HepG2 (cell line): ENCODE measurements around the gene TMEM214. TPM values are rescaled to one million over a fixed set of nuclear protein-coding genes. Genes with fewer than 3 reads are reported as not detected.
A peak's percentile ranks its signal among the peaks of the same experiment; 100 is the strongest.

Experiments used
- E2F2 ChIP-seq: sonication (generic); formaldehyde crosslinking; IDR thresholded peaks from 2 replicates; pipeline ENCODE4 v1.4.0; 2020; ENCODE audit warnings: missing genetic modification reagents, borderline replicate concordance
- ETV6 ChIP-seq: sonication (generic); formaldehyde crosslinking; conservative IDR thresholded peaks from 2 replicates; pipeline ENCODE4 v1.4.0; 2020; ENCODE audit warnings: missing genetic modification reagents
- KLF12 ChIP-seq: sonication (generic); formaldehyde crosslinking; IDR thresholded peaks from 2 replicates; pipeline ENCODE4 v1.4.0; 2020; ENCODE audit warnings: missing genetic modification reagents, borderline replicate concordance
- MAFK ChIP-seq, 2 experiments: IDR thresholded peaks in 1 of 2; conservative IDR thresholded peaks in 1 of 2; 2 replicates each; pipeline ENCODE4 v1.6.1; 2011; ENCODE audit warnings: improper control_type of control experiment in 2 of 2, low read length in 2 of 2
- MAZ ChIP-seq, 2 experiments: sonication (generic) in 1 of 2; formaldehyde crosslinking in 1 of 2; IDR thresholded peaks; 2 replicates each; pipeline versions ENCODE4 v1.5.0 to v1.6.1; 2012 to 2020; ENCODE audit warnings: low read depth in 2 of 2, mild to moderate bottlenecking in 2 of 2, borderline replicate concordance in 1 of 2, improper control_type of control experiment in 1 of 2, low read length in 1 of 2, missing genetic modification reagents in 1 of 2, moderate library complexity in 1 of 2
- PAX8 ChIP-seq: sonication (generic); formaldehyde crosslinking; IDR thresholded peaks from 2 replicates; pipeline ENCODE4 v1.8.0; 2022; ENCODE audit warnings: mild to moderate bottlenecking, missing genetic modification reagents, borderline replicate concordance
- PPARG ChIP-seq: conservative IDR thresholded peaks from 2 replicates; pipeline ENCODE4 v1.6.1; 2016; ENCODE audit warnings: missing biosample characterization, missing genetic modification reagents
- ZBTB38 ChIP-seq: sonication (generic); formaldehyde crosslinking; IDR thresholded peaks from 2 replicates; pipeline ENCODE4 v1.5.1; 2020; ENCODE audit warnings: mild to moderate bottlenecking, missing genetic modification reagents
- ZFP1 ChIP-seq: IDR thresholded peaks from 2 replicates; pipeline ENCODE4 v1.6.1; 2016
- ZKSCAN1 ChIP-seq: fragments of 150-350 bp; IDR thresholded peaks from 2 replicates; pipeline ENCODE4 v1.6.1; 2014; ENCODE audit warnings: low read length
- ZNF605 ChIP-seq: sonication (generic); formaldehyde crosslinking; IDR thresholded peaks from 2 replicates; pipeline ENCODE4 v1.8.0; 2022; ENCODE audit warnings: mild to moderate bottlenecking, missing genetic modification reagents
- ZNF768 ChIP-seq: sonication (generic); formaldehyde crosslinking; IDR thresholded peaks from 2 replicates; pipeline ENCODE4 v1.4.0; 2020; ENCODE audit warnings: missing genetic modification reagents
- polyA plus RNA-seq, 8 experiments: library from polyadenylated mRNA; depleted of rRNA in 3 of 8; stranded (reverse) in 7 of 8; unstranded in 1 of 8; fragments of >200 nt; fragmentation: Illumina TruSeq in 4 of 8; extraction: Trizol in 4 of 8; gene quantifications; 2 replicates each; pipeline versions ENCODE4 v1.2.1 to v1.2.3, GENCODE V29; 2011 to 2016; ENCODE audit warnings: low read depth in 4 of 8, missing spikeins in 1 of 8, mixed read lengths in 1 of 8; ENCODE audit not compliant: insufficient read depth in 1 of 8
- total RNA-seq, 5 experiments: library from RNA; depleted of rRNA; stranded (reverse); fragments of >200 nt; fragmentation: Illumina TruSeq; extraction: Trizol; gene quantifications; 2 replicates each; pipeline ENCODE4 v1.2.3, GENCODE V29; 2016; ENCODE audit warnings: low read depth in 1 of 5

TMEM214 gene
- total and polyA plus RNA-seq, 2 of the 13 experiments (the other 11 are each of a cell fraction or from before 2014, with no cell fraction given) = 58.3 to 132 TPM

- 0 out of 2 replicates have a peak, but pooled peaks have one; percentile 15 for TF ChIP-seq MAZ (IDR thresholded peaks at IDR 0.05; ENCODE audit: borderline replicate concordance, low read depth, low read length)
- peak; percentile 98 for TF ChIP-seq MAZ (CRISPR knock-in tag; IDR thresholded peaks at IDR 0.05; ENCODE audit: low read depth)
- no peak for TF ChIP-seq MAFK (conservative IDR thresholded peaks at IDR 0.05 in 1 of 2, IDR thresholded peaks at IDR 0.05 in 1 of 2; ENCODE audit: low read length in 2 of 2)
- peak; percentile 68 for TF ChIP-seq ZNF768
- TF ChIP-seq ZBTB38 (CRISPR knock-in tag) = peak; percentile 55; the same call in 1 of the 2 replicates
- no peak for TF ChIP-seq ZNF605 (CRISPR knock-in tag)
- peak; percentile 58; the same call in 1 of the 2 replicates for TF ChIP-seq PPARG
- TF ChIP-seq E2F2 (CRISPR knock-in tag) = no peak; the same call in 1 of the 2 replicates
- 0 out of 2 replicates have a peak, but pooled peaks have one; percentile 35 for TF ChIP-seq ETV6 (CRISPR knock-in tag)
- TF ChIP-seq KLF12 (CRISPR knock-in tag) = peak; percentile 93
- TF ChIP-seq ZFP1 (CRISPR knock-in tag) = no peak
- TF ChIP-seq ZKSCAN1 = no peak
- TF ChIP-seq PAX8 = no peak
- TF ChIP-seq, all 625 proteins: peak for 234
These were observed 38.7 kb downstream of the TMEM214 start, which contains the start of gene OST4 (continued) for GRCh38 chr2:27071277-27071989.
